ENCODE measurements around the gene TRAF3IP1.

TRAF3IP1 gene

GRCh38 chr2:238381341-238382115, 61.2 kb downstream of the TRAF3IP1 start:
- no peak for TF ChIP-seq ZNF274 (IDR thresholded peaks at IDR 0.05; ENCODE audit: low read depth, low read length)

GRCh38 chr2:238382381-238382781, 62.1 kb downstream of the TRAF3IP1 start:
- H3K4me3 ChIP-seq (ENCODE audit: low read length), result no peak overlapping the region
- TF ChIP-seq ZNF274 (IDR thresholded peaks at IDR 0.05; ENCODE audit: low read depth, low read length), result no peak

More at GRCh38 chr2:238381341-238382115, 61.2 kb downstream of the TRAF3IP1 start:
- no peak overlapping the region for H3K4me3 ChIP-seq (ENCODE audit: low read length)

- no peak overlapping the region for H3K4me3 ChIP-seq (ENCODE audit: low read length)
- no peak for TF ChIP-seq ZNF274 (IDR thresholded peaks at IDR 0.05; ENCODE audit: low read depth, low read length)
Observed at GRCh38 chr2:238383135-238383534, 62.8 kb downstream of the TRAF3IP1 start.

- H3K4me3 ChIP-seq (ENCODE audit: low read length), result no peak overlapping the region
Observed at GRCh38 chr2:238383743-238384380, 63.5 kb downstream of the TRAF3IP1 start.

GRCh38 chr2:238387332-238387731, 67.0 kb downstream of the TRAF3IP1 start:
- no peak for TF ChIP-seq ZNF274 (IDR thresholded peaks at IDR 0.05; ENCODE audit: low read depth, low read length)
- no peak overlapping the region for H3K4me3 ChIP-seq (ENCODE audit: low read length)

More at GRCh38 chr2:238383743-238384380, 63.5 kb downstream of the TRAF3IP1 start:
- TF ChIP-seq ZNF274 (IDR thresholded peaks at IDR 0.05; ENCODE audit: low read depth, low read length), result no peak

- TF ChIP-seq ZNF274 (IDR thresholded peaks at IDR 0.05; ENCODE audit: low read depth, low read length), result no peak
Observed at GRCh38 chr2:238388794-238389193, 68.5 kb downstream of the TRAF3IP1 start.

DNA sequence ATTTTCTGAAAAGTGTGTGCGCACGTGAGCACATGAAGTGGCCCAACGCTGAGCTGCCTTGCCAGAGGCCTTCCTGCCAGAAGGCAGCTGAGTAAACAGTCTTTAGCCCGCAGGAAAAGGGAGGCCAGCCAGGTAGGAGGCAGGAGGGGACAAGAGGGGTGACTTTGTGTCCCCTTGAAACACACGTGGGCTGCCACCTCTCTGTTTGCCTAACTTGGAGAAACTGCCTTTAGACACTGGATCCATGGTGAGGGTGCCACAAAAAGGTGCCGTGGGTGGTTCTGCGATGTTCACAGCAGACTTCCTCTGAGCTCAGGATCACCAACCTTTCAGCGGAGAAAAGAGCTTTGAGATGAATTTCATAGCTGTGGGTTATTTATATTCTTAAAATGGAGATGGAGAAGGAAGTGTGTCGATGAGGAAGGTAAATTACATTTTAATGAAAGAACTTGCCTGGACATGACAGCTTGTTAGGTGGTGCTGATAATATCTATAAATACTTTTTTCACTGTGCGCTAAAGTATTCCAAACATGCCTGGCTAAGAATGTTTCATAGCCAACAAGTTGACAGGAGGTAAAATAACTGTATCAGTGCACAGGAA, 69.8 kb downstream of the TRAF3IP1 start:
- H3K4me3 ChIP-seq (ENCODE audit: low read length), result no peak overlapping the region
- TF ChIP-seq ZNF274 (IDR thresholded peaks at IDR 0.05; ENCODE audit: low read depth, low read length), result no peak

More at GRCh38 chr2:238388794-238389193, 68.5 kb downstream of the TRAF3IP1 start:
- H3K4me3 ChIP-seq (ENCODE audit: low read length), result no peak overlapping the region

DNA sequence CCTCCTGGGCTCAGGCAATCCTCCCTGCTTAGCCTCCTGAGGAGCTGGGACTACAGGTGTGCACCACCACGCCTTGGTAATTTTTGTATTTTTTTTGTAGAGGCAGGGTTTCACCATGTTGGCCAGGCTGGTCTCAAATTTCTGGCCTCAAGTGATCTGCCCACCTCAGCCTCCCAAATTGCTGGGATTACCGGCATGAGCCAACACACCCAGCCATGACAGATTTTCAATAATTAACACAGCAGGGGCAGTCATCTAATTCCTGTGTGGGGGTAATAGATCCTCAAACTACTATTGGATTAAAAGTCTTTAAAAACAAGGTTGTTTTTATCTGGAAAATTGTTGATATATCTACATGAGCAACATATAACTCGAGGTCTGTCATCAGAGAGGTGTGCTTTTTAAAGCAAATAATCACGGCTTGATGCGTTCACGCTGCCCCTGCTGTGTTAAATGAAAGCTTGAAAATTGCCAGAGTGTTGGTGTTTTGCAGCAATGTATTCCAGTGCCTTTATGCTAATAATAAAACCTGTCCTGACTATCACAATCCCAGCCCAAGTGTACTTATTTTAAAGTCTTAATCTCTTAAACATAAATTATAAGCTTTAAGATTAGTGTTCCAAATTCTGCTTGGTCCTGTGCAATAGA, 70.8 kb downstream of the TRAF3IP1 start:
- no peak for TF ChIP-seq ZNF274 (IDR thresholded peaks at IDR 0.05; ENCODE audit: low read depth, low read length)
- no peak overlapping the region for H3K4me3 ChIP-seq (ENCODE audit: low read length)

GRCh38 chr2:238396663-238397062, 76.3 kb downstream of the TRAF3IP1 start:
- no peak for TF ChIP-seq ZNF274 (IDR thresholded peaks at IDR 0.05; ENCODE audit: low read depth, low read length)
- no peak overlapping the region for H3K4me3 ChIP-seq (ENCODE audit: low read length)

- no peak for TF ChIP-seq ZNF274 (IDR thresholded peaks at IDR 0.05; ENCODE audit: low read depth, low read length)
- no peak overlapping the region for H3K4me3 ChIP-seq (ENCODE audit: low read length)
Observed at GRCh38 chr2:238397356-238397755, 77.0 kb downstream of the TRAF3IP1 start.

GRCh38 chr2:238398577-238398976, 78.3 kb downstream of the TRAF3IP1 start:
- H3K4me3 ChIP-seq (ENCODE audit: low read length), result no peak overlapping the region
- TF ChIP-seq ZNF274 (IDR thresholded peaks at IDR 0.05; ENCODE audit: low read depth, low read length), result no peak

- no peak for TF ChIP-seq ZNF274 (IDR thresholded peaks at IDR 0.05; ENCODE audit: low read depth, low read length)
- H3K4me3 ChIP-seq (ENCODE audit: low read length), result no peak overlapping the region
Observed at GRCh38 chr2:238399094-238399493, 78.8 kb downstream of the TRAF3IP1 start.

DNA sequence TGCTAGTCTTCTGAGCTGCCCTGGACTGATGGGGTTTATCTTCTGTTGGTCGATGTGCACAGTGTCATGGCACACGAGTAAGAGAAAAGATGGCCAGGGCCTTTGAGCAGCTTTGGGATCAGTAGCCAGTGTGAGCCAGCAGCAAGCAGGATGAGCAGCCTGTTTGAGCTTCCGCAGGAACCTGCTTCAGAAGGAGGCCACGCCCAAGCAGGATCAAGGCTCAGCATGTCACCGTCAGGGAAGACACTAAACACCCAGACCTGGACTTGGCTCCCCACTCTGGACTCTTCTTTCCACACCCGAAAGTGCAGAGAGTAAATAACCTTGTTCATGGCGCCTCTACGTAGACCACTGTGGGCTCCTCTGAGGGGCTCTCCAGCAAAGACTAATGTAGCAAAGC, 81.2 kb downstream of the TRAF3IP1 start:
- no peak for TF ChIP-seq ZNF274 (IDR thresholded peaks at IDR 0.05; ENCODE audit: low read depth, low read length)
- H3K4me3 ChIP-seq (ENCODE audit: low read length), result no peak overlapping the region

GRCh38 chr2:238403632-238404405, 83.5 kb downstream of the TRAF3IP1 start:
- H3K4me3 ChIP-seq (ENCODE audit: low read length), result no peak overlapping the region
- TF ChIP-seq ZNF274 (IDR thresholded peaks at IDR 0.05; ENCODE audit: low read depth, low read length), result no peak

Data from GM08714 (cell line).